HEK293 (cell line): ENCODE data around the gene CT45A1.
A peak's percentile ranks its signal among the peaks of the same experiment; 100 is the strongest.
"Not testable (repeated sequence)": the region's sequence is repeated elsewhere in the genome, so short reads cannot be mapped to it uniquely, and the experiment has no call there.

Source experiments
- CTCF ChIA-PET: fragments of 350-600 bp; formaldehyde crosslinking; extraction: SDS; loops from one replicate; lab custom pipeline; 2021; ENCODE audit warnings: antibody characterized with exemption; lab: Yijun Ruan, JAX
- POLR2A ChIA-PET: fragments of 300-600 bp; formaldehyde crosslinking; extraction: SDS; loops from one replicate; lab custom pipeline; 2020; ENCODE audit warnings: antibody characterized with exemption, inconsistent platforms; lab: Yijun Ruan, JAX
- H3K27ac ChIP-seq: fragments of 200-500 bp; sonication (Bioruptor generic); 2 replicates; pipeline ENCODE4 v1.5.1; 2014; ENCODE audit warnings: low read depth, low read length, control low read depth, inconsistent platforms; ENCODE audit errors: extremely low read depth
- H3K36me3 ChIP-seq, 2 experiments: fragments of 200-500 bp in 1 of 2; sonication (Bioruptor generic) in 1 of 2; 1 replicate in 1 of 2; 2 replicates in 1 of 2; pipeline ENCODE4 v1.5.1; 2014 to 2017; ENCODE audit warnings: inconsistent platforms in 2 of 2, low read length in 2 of 2; ENCODE audit not compliant: control insufficient read depth in 2 of 2, insufficient read depth in 1 of 2
- H3K4me1 ChIP-seq: fragments of 200-500 bp; sonication (Bioruptor generic); 2 replicates; pipeline ENCODE4 v1.5.1; 2014; ENCODE audit warnings: mild to moderate bottlenecking, low read length, inconsistent platforms; ENCODE audit not compliant: control insufficient read depth, insufficient read depth
- H3K4me3 ChIP-seq: 2 replicates; pipeline ENCODE4 v1.5.1; 2011; ENCODE audit warnings: low read depth, mild to moderate bottlenecking, control low read depth, low read length, moderate library complexity
- H3K9me3 ChIP-seq: fragments of 200-500 bp; sonication (Bioruptor generic); 2 replicates; pipeline ENCODE4 v1.5.1; 2014; ENCODE audit warnings: low read depth, low read length, inconsistent platforms; ENCODE audit not compliant: control insufficient read depth, insufficient read depth
- BCL11B ChIP-seq: fragments of 450-650 bp; formaldehyde crosslinking; IDR thresholded peaks from 2 replicates; pipeline ENCODE4 v1.5.1; 2016; ENCODE audit warnings: low read depth, missing biosample characterization, missing genetic modification characterization
- CTCF ChIP-seq: fragments of 450-650 bp; formaldehyde crosslinking; IDR thresholded peaks from 2 replicates; pipeline ENCODE4 v1.5.1; 2016; ENCODE audit warnings: missing biosample characterization, missing genetic modification characterization
- KLF17 ChIP-seq: fragments of 450-650 bp; formaldehyde crosslinking; IDR thresholded peaks from 2 replicates; pipeline ENCODE4 v1.5.1; 2016; ENCODE audit warnings: missing biosample characterization, missing genetic modification characterization
- KLF9 ChIP-seq: fragments of 450-650 bp; formaldehyde crosslinking; IDR thresholded peaks from 2 replicates; pipeline ENCODE4 v1.5.1; 2016; ENCODE audit warnings: missing biosample characterization, missing genetic modification characterization, low read depth
- PATZ1 ChIP-seq: fragments of 450-650 bp; formaldehyde crosslinking; IDR thresholded peaks from 2 replicates; pipeline ENCODE4 v1.5.1; 2016; ENCODE audit warnings: missing biosample characterization, missing genetic modification characterization
- PRDM2 ChIP-seq: fragments of 450-650 bp; formaldehyde crosslinking; IDR thresholded peaks from 2 replicates; pipeline ENCODE4 v1.5.1; 2016; ENCODE audit warnings: missing biosample characterization, missing genetic modification characterization, borderline replicate concordance
- YY2 ChIP-seq: fragments of 450-650 bp; formaldehyde crosslinking; IDR thresholded peaks from 2 replicates; pipeline ENCODE4 v1.5.1; 2016; ENCODE audit warnings: missing biosample characterization, missing genetic modification characterization
- ZNF132 ChIP-seq: fragments of 450-650 bp; formaldehyde crosslinking; IDR thresholded peaks from 2 replicates; pipeline ENCODE4 v1.5.1; 2017; ENCODE audit warnings: missing biosample characterization, missing genetic modification characterization, borderline replicate concordance
- ZNF239 ChIP-seq: fragments of 450-650 bp; formaldehyde crosslinking; IDR thresholded peaks from 2 replicates; pipeline ENCODE4 v1.5.1; 2016; ENCODE audit warnings: missing biosample characterization, missing genetic modification characterization
- ZNF350 ChIP-seq: fragments of 450-650 bp; formaldehyde crosslinking; IDR thresholded peaks from 2 replicates; pipeline ENCODE4 v1.5.0; 2017; ENCODE audit warnings: missing biosample characterization, mild to moderate bottlenecking, missing genetic modification characterization
- ZNF423 ChIP-seq: fragments of 450-650 bp; formaldehyde crosslinking; IDR thresholded peaks from 2 replicates; pipeline ENCODE4 v1.5.1; 2016; ENCODE audit warnings: missing biosample characterization, missing genetic modification characterization
- ZNF558 ChIP-seq: fragments of 450-650 bp; formaldehyde crosslinking; IDR thresholded peaks from 2 replicates; pipeline ENCODE4 v1.5.1; 2016; ENCODE audit warnings: missing biosample characterization, missing genetic modification characterization
- ZNF623 ChIP-seq: fragments of 450-650 bp; formaldehyde crosslinking; IDR thresholded peaks from 2 replicates; pipeline ENCODE4 v1.5.1; 2016; ENCODE audit warnings: missing biosample characterization, missing genetic modification characterization
- ZNF654 ChIP-seq: fragments of 450-650 bp; formaldehyde crosslinking; IDR thresholded peaks from 2 replicates; pipeline ENCODE4 v1.5.1; 2016; ENCODE audit warnings: low read depth, missing biosample characterization, missing genetic modification characterization
- ZSCAN16 ChIP-seq: fragments of 450-650 bp; formaldehyde crosslinking; IDR thresholded peaks from 2 replicates; pipeline ENCODE4 v1.5.1; 2016; ENCODE audit warnings: missing biosample characterization, missing genetic modification characterization
- ZSCAN5A ChIP-seq: fragments of 450-650 bp; formaldehyde crosslinking; IDR thresholded peaks from 2 replicates; pipeline ENCODE4 v1.5.1; 2016; ENCODE audit warnings: missing biosample characterization, missing genetic modification characterization

Gene CT45A1

GRCh38 chrX:135713795-135714194, 356 bp downstream of the CT45A1 start (continued):
- TF ChIP-seq ZNF132 (tag by site-specific recombination) = no peak

GRCh38 chrX:135734666-135735065, 21.2 kb downstream of the CT45A1 start:
- H3K36me3 ChIP-seq, H3K4me1 ChIP-seq, H3K9me3 ChIP-seq, POLR2A ChIA-PET, CTCF ChIA-PET, H3K27ac ChIP-seq, H3K4me3 ChIP-seq: not testable (repeated sequence)

- H3K4me1 ChIP-seq = no peaks in the 10 kb centered on the region
- H3K36me3 ChIP-seq = no peaks in the 10 kb centered on the region
- H3K9me3 ChIP-seq = no peaks in the 10 kb centered on the region
- H3K4me3 ChIP-seq = no peak overlapping the region
- TF ChIP-seq YY2 (tag by site-specific recombination) (no peak), ZNF654 (tag by site-specific recombination) (peak; percentile 34; the same call in 1 of the 2 replicates), ZNF423 (no peak), KLF17 (tag by site-specific recombination) (no peak), ZNF350 (tag by site-specific recombination) (no peak), ZSCAN16 (tag by site-specific recombination) (no peak), ZNF623 (tag by site-specific recombination) (no peak), ZNF239 (tag by site-specific recombination) (no peak), ZNF558 (tag by site-specific recombination) (no peak)
- H3K27ac ChIP-seq = no peak overlapping the region
- ChIA-PET CTCF (interaction anchor here (0.7 kb wide), 1 partner anchor 617 kb away, joined by 3 read pairs; no protein-coding TSS in a partner anchor), POLR2A (no interaction called here)
Observed at GRCh38 chrX:135737366-135738071, 24.1 kb downstream of the CT45A1 start.

- no peaks in the 10 kb centered on the region for H3K36me3 ChIP-seq
- CTCF ChIA-PET = interaction anchor here (0.6 to 1.4 kb wide), 6 partner anchors 51 to 954 kb away, joined by 3 to 5 read pairs (median 3); no protein-coding TSS in a partner anchor
- POLR2A ChIA-PET = no interaction called here
- TF ChIP-seq PATZ1 (tag by site-specific recombination) (no peak), PRDM2 (no peak), KLF9 (no peak), ZSCAN5A (tag by site-specific recombination) (no peak), CTCF (tag by site-specific recombination) (0 out of 2 replicates have a peak, but pooled peaks have one; percentile 48), BCL11B (tag by site-specific recombination) (no peak)
Observed at GRCh38 chrX:135740681-135741149, 27.3 kb downstream of the CT45A1 start.

More at GRCh38 chrX:135740681-135741149, 27.3 kb downstream of the CT45A1 start:
- no peaks in the 10 kb centered on the region for H3K4me1 ChIP-seq
- H3K9me3 ChIP-seq = no peaks in the 10 kb centered on the region
- H3K4me3 ChIP-seq = no peak overlapping the region
- no peak overlapping the region for H3K27ac ChIP-seq
